Hematopoietic multipotent progenitor cell treated with erythropoietin and hydrocortisone succinate and interleukin-3 and kit ligand, for 8 days (in vitro differentiated cells): Measurements from ENCODE around the gene SECISBP2.
"Not testable (repeated sequence)": the region's sequence is repeated elsewhere in the genome, so short reads cannot be mapped to it uniquely, and the experiment has no call there.

Source experiments
- DNase-seq: peaks from one replicate; pipeline ENCODE4 v3.0.0-alpha.2; 2015

Gene SECISBP2

DNA sequence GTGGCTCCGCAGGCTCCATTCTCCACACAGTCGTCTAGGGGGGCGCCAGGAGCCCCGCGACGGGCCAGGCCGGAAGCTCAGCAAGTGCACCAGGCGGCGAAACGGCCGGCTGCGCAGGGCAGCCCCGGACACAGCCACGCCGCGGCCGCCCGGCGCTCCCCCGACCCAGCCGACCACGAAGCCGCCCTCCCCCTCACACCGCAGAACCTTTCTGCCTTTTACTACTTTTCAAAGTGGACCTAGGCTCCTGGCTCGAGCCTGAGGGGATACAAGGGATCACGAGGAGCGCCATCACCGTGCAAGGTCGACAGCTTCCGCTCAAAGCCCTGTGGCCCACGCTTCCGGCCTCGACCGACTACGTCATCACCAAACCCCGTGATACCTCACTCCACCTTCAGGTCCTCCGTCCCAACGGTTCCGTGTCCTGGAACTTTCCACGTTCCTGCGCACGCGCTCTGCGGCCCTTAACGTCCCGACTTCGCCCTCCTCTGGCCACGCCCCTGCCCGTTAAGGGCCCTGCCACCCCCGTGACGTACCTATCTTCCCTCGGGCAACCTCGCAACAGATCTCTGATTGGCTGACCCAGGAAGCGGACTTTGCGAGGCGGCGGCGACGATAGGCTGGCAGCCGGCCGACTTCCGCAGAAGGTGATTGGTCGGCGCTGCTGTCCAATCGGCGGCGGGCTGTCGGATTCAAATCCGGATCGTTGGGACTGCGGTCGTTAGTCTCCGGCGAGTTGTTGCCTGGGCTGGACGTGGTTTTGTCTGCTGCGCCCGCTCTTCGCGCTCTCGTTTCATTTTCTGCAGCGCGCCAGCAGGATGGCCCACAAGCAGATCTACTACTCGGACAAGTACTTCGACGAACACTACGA lies 7.6 kb upstream of the SECISBP2 start, which contains the start of gene CKS2:
TSS of gene CKS2 (plus strand) at position 721 of the 871 bp plus-strand sequence. CDS start at position 819, 98 bp downstream.
- DNase-seq = peak; percentile 100

DNA sequence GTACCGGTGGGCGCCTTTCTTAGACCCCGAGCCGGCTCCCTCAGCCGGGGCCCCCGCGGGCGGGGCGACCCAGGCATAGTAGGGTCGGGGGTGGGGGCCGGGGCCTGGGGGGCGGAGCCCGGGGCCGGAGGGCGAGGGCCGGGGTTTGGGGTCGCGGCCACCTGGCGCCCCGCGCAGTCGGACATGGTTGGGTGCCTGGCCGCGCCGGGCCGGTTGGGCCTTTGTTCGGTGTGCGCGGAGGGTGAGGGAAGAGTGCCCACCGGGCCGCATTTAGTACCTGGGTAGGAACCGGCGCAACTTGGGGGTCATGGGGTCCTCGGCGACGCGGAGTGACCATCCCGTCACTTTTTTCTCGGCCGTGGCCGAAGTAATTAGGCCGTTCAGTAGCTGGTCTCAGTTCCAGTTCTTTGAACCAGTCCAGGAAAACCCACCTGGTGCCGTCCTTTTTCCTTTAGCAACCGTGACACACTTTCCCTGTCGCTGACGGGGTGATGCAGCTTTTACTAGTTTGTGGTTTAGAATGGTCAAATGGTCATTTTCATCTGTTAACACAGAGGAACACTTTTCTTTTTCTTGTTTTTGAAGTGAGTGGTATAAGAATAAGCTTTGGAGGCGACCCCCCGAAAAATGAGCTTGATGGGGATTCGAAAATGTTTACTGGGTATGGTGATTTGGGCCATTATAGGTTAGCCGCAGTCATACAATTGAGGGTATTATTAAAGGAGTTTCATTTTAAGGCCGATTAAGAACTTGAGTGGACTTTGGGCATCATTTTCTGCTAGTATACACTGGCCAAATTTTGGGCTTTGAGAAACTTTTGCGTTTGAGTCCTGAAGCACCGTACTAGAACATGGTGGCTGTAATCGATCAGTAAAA lies 6.7 kb upstream of the SECISBP2 start:
- DNase-seq = peak; percentile 39

DNA sequence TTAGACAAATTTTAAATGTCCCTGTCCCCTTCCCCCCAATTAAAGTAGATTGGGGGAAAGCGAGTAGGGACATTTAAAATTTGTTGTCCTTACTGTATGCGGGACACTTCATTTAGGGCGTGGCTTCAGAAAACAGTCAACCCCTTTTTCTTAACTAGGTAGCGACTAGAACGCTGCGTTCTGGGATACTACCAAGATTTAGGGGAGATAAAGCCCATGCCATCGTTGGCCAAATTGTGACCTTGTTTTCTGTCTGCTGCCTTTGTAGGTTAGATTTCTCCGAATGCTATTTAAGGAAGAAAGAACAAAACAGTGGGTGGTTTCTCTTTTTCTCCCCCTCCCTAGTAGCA lies 6.1 kb upstream of the SECISBP2 start:
- DNase-seq = peak; percentile 84

DNA sequence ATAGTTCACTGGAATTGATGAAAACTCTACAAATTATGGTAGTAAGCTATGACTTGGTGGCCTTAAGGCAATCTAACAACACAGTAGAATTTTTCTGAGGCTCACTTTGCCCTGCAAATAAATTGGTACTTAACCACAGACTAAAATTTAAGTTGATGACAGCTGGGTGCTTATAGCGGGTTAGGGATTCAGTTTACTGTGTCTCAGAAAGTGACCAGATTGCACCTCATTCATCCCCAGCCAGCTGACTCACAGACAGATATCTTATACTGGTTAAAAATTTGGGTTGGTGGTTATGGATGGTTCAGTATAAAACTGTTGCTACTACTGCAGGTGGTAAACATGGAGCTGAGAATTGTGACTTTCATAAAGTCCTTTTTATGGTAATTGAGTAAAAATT lies 4.5 kb upstream of the SECISBP2 start:
- DNase-seq = no peak

DNA sequence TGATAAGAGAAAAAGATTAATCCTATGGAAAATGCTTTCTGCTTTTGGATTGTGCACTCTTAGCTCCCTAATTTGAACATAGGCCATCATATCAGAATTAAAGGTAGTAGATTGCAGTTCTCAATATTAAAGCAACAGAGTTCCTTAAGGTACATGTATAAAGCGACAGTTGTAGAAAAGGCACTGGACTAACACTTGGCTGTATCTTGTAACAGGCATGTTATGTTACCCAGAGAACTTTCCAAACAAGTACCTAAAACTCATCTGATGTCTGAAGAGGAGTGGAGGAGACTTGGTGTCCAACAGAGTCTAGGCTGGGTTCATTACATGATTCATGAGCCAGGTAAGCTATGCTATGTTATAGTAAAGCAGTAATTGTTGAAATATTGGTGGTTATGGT lies 3.3 kb upstream of the SECISBP2 start:
- DNase-seq = no peak

DNA sequence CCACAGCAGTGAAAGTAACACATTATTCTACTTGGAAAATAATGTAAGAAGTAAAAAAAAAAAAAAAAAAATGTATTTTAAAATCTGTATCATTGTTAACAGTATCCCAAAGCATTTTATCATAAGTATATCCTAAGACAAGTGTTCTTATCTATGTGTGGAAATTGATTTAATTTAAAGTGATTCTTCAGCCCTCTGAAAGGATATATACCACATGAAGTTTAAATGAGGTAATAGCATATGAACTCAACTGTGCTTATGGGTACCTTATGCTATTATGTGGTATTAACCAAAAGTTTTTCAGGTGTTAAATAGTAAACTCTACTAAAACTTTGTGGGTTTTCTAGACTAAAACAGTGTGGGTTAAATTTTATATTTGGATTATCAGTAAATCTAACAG lies 2.8 kb upstream of the SECISBP2 start:
- no peak for DNase-seq

DNA sequence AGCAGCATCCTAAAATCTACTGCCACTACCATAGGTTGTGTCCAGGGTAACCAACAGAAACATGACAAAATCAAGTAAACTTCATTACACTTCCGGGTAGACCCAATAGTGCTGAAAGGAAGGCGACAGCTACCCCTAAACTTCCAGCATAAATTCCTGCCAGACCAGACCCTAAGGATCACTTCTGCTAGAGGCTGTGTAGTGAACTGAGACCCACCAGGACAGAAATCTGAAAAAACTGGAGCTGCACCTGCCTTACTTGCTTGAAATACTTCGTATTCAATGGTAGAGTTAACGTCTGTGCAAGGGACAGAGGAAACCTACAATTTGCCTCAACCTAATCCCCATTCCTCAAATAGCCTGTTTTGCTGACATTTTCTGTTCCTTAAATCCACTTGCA lies 1.0 kb upstream of the SECISBP2 start:
- DNase-seq = no peak

DNA sequence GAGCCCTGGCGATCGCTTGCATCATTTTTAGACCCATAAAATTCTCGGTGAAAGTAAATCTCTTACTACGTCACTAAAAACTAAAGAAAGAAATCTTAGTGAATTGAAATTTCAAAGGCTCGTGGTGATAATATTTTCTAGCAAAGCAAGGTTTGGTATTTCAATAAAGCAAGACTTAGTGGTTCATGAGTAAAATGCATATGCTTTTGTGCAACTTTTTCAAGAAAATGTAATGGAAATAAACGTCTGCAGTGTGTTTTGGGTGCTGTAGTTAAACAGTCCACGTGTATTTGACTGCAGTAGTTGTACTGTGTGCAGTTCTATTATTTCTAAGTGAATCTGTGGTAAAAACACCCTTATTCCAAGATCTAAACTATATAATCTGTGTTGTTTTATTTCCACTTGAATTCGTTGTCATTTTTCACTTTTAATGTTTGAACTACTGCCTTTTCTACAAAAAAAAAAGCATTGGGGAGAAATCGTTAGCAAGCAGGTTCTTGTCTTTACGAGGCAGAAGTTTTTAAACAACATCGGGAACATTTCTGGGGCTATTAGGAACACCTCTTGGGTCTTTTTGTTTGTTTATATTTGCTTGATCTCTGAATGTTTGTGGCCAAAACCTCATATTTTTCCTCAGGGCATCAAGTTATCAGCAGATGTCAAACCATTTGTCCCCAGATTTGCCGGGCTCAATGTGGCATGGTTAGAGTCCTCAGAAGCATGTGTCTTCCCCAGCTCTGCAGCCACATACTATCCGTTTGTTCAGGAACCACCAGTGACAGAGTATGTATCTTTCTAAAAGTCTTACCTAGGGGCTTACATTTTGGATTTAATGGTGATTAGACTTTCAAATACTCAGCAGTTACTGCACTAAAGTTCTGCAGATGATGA lies 960 bp downstream of the SECISBP2 start:
- peak; percentile 57 for DNase-seq

DNA sequence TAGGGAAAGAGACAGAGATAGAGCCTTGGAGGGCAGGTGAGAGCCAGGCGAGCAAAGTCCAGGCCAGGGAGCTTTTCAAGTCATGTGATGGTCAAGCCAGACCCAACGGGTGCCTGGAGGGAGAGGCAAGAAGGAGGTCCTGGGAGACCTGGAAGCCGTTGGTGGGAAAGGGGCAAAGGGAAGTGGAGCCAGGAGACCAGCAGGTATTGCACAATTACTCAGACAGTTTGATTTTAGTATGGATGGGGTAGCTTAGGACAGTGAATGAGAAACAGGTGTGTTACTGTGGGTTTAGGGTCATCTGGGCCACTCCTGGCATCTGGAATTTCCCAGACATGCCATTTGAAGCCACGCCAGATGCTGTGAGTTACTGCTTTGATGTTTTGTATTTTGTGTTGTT lies 5.1 kb downstream of the SECISBP2 start:
- DNase-seq = no peak

DNA sequence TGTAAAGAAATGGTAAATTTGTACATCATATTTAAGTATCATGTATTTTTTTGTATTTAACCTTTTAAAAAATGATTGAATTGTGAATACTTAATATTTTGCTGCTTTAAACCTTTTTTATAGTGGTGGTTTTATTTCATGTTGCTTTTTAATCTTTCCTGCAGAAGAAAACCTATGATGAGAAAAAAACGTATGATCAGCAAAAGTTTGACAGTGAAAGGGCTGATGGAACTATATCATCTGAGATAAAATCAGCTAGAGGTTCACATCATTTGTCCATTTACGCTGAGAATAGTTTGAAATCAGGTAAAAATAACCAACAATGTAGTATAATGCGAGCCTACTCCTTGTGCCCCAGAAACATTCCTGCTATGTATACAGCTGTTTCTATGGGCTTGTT lies 7.4 kb downstream of the SECISBP2 start:
- no peak for DNase-seq

DNA sequence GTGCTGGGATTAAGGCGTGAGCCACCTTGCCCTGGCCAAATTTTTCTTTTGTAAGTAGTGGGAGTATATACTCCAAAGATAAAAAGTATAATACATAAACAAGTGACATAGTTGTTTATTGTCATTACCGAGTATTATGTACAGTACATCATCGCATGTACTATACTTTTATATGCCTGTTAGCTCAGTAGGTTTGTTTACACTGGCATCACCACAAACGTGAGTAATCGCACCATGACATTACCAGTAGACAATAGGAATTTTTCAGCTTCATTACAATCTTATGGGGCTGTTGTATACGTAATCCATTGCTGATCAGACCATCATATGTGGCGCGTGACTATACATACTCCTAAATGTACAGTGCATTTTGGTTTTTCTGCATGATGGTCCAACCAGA lies 9.8 kb downstream of the SECISBP2 start:
- DNase-seq = no peak

DNA sequence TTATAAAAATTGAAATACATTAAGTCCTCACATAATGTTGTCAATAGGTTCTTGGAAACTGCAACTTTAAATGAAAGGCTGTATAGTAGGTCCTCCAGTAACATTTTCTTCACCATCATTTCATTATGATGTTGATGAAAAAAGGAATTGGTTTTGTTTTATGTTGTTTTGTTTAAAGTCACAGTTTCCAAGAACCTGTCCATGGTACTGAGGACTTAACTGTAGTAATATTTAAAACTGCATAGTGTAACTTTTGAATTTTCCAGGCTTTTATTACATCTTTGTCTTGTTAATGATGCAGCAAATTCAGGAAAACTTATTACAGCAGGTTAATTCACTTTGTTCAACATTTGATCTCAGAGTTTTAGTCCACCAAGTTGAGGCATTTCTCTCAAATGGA lies 11.6 kb downstream of the SECISBP2 start:
- no peak for DNase-seq

DNA sequence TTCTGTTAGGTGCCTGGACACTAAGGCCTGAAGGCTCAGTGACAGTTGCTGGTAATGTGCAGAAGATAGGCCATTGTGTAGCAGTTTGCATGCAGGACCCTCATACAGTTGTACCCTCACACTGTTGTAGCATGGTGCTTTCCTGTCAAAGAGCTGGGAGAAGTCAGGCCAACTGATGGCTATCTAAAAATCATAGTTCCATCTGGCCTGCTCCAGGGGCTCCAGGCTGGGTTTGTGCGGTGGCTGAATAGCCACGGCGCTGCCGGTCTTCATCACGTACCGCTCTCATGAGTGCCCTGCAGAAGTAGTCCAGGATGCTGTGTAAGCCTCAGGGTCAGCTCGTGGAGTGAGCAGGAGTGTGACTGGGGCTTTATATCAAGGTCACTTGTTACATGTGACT lies 12.2 kb downstream of the SECISBP2 start:
- no peak for DNase-seq

DNA sequence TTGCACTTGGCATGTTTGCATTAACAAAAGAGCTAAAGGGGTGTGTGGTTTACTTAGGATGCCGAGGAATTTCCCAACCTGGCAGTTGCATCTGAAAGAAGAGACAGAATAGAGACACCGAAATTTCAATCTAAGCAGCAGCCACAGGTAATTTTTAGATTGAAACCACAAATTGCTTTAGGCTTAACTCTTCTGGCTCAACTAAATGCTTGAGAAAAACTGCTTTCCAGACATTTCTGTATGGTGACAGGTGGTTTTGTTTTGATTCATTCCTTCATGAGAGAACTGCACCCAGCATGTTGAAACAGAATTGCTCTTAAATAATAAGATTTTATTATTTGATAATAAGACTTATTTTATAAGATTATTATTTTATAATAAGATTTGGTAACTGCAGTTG lies 21.5 kb downstream of the SECISBP2 start:
- DNase-seq = no peak

DNA sequence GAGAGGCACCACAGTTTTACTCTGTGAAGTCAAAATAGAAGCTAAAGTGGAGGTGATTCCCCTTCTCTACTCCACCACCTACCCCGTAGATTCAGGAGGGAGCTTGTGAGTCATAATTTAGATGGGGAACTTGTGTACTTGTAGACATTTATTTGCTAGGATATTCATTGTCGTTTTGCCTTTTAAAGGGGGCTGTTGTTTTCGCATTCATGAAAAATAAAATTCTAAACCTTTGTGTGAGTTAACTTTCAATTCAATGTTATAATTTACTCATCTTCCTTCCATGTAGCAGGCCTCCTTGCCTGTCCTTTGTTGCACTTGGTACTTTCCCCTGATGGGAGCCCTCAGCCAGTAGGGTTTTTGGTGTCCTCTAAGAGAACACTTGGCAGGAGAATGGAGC lies 22.0 kb downstream of the SECISBP2 start:
- no peak for DNase-seq

DNA sequence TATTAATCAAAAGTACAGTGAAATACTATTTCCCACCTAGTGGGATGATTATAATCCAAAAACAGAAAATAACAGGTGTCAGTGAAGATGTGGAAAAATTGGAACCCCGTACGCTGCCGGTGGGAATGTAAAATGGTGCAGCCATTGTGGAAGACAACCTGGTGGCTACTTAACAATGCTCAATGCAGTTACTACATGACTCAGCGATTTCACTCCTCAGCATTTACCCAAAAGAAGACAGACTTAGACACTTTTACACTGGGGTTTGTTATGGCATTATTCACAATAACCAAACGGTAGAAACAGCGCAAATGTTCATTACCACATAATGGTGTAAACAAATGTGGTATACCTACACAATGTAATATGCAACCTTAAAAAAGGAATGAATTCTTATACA lies 23.9 kb downstream of the SECISBP2 start:
- peak; percentile 37 for DNase-seq

DNA sequence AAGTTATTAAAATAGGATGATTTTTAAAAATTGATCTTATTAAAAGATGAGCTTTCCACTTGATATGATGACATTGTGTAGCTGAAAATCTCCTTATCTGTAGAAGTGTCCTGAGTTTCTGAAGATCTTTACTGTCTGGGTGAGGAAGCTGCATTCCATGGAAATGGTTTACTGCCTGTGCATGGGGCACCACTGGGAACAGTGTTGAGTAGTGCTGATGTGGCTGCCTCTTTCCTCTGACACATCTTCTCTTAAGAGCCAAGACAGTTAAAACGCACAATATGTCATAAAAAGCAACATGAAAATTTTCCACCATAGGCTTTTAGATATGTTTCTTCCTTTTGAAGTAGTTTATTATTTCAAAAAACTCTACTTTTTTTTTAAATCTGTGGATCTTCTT lies 24.6 kb downstream of the SECISBP2 start:
- DNase-seq = no peak

DNA sequence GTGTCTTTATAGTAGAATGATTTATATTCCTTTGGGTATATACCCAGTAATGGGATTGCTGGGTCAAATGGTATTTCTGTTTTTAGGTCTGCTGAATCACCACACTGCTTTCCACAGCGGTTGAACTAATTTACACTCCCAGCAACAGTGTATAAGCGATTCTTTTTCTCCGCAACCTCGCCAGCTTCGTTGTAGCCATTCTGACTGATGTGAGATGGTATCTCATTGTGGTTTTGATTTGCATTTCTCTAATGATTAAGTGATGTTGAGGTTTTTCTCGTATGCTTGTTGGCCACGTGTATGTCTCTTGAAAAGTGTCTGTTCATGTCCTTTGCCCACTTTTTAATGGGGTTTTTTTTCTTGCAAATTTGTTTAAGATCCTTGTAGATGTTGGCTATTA lies 25.5 kb downstream of the SECISBP2 start:
- not testable (repeated sequence) for DNase-seq

DNA sequence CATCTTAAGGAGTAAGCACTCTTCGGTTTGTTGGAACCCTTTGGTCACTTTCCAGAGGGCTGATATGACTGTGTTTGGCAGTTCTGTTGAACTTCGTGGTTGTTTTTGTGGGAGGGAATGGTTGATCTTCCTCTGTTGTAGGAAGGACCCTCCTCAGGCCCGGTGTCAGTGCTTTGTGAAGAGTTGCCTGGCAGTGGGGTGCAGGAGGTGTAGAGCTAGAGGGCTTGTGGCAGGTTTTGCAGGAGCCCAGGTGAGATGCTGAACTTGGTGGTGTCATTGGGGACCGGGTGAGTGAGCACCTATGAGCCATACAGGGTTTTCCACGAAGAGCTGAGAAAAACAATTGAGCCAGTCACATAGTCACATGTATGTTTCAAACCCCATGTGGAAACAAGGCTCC lies 27.2 kb downstream of the SECISBP2 start:
- DNase-seq = no peak

DNA sequence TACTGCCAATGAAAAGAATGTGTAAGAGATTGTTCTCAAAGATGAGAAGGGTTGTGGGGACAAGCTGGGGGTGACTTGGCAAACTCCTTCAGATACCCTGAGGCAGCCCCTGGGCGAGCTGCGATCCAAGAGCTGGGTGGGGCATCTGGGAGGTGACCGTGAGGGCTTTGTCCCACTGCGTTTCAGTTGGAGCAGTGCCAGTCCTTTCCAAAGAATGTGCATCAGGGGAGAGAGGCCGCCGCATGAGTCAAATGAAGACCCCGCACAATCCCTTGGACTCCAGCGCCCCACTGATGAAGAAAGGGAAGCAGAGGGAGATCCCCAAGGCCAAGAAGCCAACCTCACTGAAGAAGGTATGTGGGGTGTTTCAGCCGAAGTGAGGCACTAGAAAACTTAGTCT lies 28.4 kb downstream of the SECISBP2 start:
- DNase-seq = no peak

DNA sequence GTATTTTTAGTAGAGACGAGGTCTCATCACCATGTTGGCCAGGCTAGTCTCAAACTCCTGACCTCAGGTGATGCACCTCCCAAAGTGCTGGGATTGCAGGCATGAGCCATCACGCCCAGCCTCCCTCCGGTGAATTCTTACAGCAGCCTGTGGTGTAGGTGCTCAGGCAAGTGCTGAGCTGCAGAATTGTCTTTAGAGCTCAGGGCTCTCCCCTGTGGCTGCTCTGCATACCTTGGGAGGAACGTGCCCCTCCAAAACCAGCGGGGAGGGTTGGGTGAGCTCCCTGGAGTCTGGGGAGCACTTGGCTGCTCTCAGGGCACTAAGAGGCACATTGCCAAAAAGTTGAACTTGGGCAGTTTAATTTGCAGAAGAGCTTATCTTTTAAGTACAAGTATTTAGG lies 29.4 kb downstream of the SECISBP2 start:
- no peak for DNase-seq

DNA sequence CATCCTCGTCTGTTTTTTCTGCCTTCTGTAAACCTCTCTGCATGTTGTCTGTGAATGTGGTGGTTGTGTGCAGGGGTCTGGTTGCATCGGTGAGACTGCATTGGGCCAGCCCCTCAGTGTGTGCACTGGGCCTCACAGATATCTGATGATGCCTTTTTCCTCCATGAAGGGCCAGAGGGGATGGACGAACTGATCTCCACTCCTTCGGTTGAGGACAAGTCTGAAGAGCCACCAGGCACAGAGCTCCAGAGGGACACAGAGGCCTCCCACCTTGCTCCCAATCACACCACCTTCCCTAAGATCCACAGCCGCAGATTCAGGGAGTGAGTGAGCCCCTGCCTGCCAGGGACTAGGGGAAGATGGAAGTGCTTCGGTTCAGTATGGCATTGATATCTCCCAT lies 31.3 kb downstream of the SECISBP2 start:
- DNase-seq = no peak

DNA sequence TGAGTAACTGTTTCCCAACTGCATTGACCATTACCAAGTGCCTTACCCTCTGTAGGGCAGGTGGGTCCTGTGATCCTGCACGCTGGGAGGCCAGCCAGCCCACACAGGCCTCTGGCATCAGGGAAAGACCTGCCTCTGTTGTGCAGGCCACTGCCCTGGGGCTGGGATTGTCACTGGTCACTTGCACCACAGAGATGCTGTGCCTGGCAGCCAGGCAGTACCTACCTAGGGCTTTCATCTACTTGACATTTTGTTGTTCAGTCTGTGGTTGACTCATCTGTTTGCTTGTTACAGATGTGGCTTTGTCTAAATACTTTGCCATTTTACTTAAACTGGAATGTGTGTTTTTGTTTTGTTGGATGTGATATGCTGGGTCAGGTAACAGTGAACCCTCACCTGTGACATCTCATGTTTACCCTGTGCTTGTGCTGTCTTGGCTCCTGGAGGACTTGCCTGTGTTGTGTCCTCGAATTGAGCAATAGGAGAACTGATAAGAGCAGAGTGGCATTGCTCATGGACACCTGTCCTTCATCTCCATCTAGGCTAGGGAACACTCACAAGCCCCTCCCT lies 32.8 kb downstream of the SECISBP2 start:
- no peak for DNase-seq
